HCT116 (cell line): Measurements from ENCODE around the gene HACE1.

Source experiments
- EZH2phosphoT487 ChIP-seq: fragments of 200-600 bp; IDR thresholded peaks from 2 replicates; pipeline ENCODE4 v1.6.1; 2018; ENCODE audit warnings: antibody characterized with exemption, borderline replicate concordance
- FOSL1 ChIP-seq: IDR thresholded peaks from 2 replicates; pipeline ENCODE4 v1.6.1; 2012; ENCODE audit warnings: low read depth
- POLR2A ChIP-seq: IDR thresholded peaks from 2 replicates; pipeline ENCODE4 v1.7.0; 2011; ENCODE audit warnings: borderline replicate concordance; ENCODE audit not compliant: insufficient read depth, insufficient read length; ENCODE audit errors: extremely low read depth
- POLR2AphosphoS5 ChIP-seq: IDR thresholded peaks from 2 replicates; pipeline ENCODE4 v1.6.1; 2011; ENCODE audit warnings: mild to moderate bottlenecking, low read depth, low read length, moderate library complexity
- RAD21 ChIP-seq: IDR thresholded peaks from 2 replicates; pipeline ENCODE4 v1.6.1; 2012; ENCODE audit warnings: low read depth, mild to moderate bottlenecking
- REST ChIP-seq: IDR thresholded peaks from 2 replicates; pipeline ENCODE4 v1.6.1; 2012; ENCODE audit warnings: low read depth
- YY1 ChIP-seq: IDR thresholded peaks from 2 replicates; pipeline ENCODE4 v1.6.1; 2011; ENCODE audit warnings: low read length, low read depth, moderate library complexity, mild to moderate bottlenecking; ENCODE audit not compliant: insufficient replicate concordance; ENCODE audit errors: extremely low read depth
- ZFX ChIP-seq: fragments of 450-650 bp; IDR thresholded peaks from 2 replicates; pipeline ENCODE4 v1.6.1; 2017
- ZNF274 ChIP-seq: fragments of 200-500 bp; sonication (Bioruptor generic); IDR thresholded peaks from 2 replicates; pipeline ENCODE4 v1.6.1; 2014; ENCODE audit warnings: mild to moderate bottlenecking, low read depth, low read length, inconsistent platforms
- TF ChIP-seq, protein P1 (sequence below), 3 experiments: fragments of 200-600 bp in 1 of 3; sonication (generic) in 1 of 3; IDR thresholded peaks in 2 of 3; conservative IDR thresholded peaks in 1 of 3; 2 replicates each; pipeline ENCODE4 v1.5.1; 2012 to 2017; ENCODE audit warnings: low read depth in 2 of 3, low read length in 2 of 3, antibody characterized with exemption in 1 of 3, borderline replicate concordance in 1 of 3, control low read depth in 1 of 3, mild to moderate bottlenecking in 1 of 3, mixed read lengths in 1 of 3, mixed run types in 1 of 3, moderate library complexity in 1 of 3; ENCODE audit not compliant: insufficient read depth in 1 of 3
- TF ChIP-seq, protein P2 (sequence below): IDR thresholded peaks from 2 replicates; pipeline ENCODE4 v1.6.1; 2012
- TF ChIP-seq, protein P3 (sequence below): IDR thresholded peaks from 2 replicates; pipeline ENCODE4 v1.6.1; 2012

GRCh38 chr6:104750449-104750848 is 109.3 kb downstream of the HACE1 start:
- TF ChIP-seq, protein P1, sequence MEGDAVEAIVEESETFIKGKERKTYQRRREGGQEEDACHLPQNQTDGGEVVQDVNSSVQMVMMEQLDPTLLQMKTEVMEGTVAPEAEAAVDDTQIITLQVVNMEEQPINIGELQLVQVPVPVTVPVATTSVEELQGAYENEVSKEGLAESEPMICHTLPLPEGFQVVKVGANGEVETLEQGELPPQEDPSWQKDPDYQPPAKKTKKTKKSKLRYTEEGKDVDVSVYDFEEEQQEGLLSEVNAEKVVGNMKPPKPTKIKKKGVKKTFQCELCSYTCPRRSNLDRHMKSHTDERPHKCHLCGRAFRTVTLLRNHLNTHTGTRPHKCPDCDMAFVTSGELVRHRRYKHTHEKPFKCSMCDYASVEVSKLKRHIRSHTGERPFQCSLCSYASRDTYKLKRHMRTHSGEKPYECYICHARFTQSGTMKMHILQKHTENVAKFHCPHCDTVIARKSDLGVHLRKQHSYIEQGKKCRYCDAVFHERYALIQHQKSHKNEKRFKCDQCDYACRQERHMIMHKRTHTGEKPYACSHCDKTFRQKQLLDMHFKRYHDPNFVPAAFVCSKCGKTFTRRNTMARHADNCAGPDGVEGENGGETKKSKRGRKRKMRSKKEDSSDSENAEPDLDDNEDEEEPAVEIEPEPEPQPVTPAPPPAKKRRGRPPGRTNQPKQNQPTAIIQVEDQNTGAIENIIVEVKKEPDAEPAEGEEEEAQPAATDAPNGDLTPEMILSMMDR (IDR thresholded peaks at IDR 0.05 in 2 of 3, conservative IDR thresholded peaks at IDR 0.05 in 1 of 3; ENCODE audit: borderline replicate concordance in 1 of 3, insufficient read depth in 1 of 3, low read depth in 2 of 3, low read length in 2 of 3) = no peak
- TF ChIP-seq YY1 (no peak), ZNF274 (no peak), POLR2AphosphoS5 (no peak), RAD21 (no peak), EZH2phosphoT487 (no peak), REST (no peak), POLR2A (no peak), FOSL1 (no peak), ZFX (no peak)
- TF ChIP-seq, protein P2, sequence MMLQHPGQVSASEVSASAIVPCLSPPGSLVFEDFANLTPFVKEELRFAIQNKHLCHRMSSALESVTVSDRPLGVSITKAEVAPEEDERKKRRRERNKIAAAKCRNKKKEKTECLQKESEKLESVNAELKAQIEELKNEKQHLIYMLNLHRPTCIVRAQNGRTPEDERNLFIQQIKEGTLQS = no peak
- TF ChIP-seq, protein P3, sequence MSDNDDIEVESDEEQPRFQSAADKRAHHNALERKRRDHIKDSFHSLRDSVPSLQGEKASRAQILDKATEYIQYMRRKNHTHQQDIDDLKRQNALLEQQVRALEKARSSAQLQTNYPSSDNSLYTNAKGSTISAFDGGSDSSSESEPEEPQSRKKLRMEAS = no peak
